Stimulated activated CD4-positive, alpha-beta T cell treated with anti-CD3 and anti-CD28 coated beads, TNF-alpha, amount 100 ng/mL, for 48 hours (primary cell): ENCODE data around the gene COL4A1.
A peak's percentile ranks its signal among the peaks of the same experiment; 100 is the strongest.
"Not testable (repeated sequence)": the region's sequence is repeated elsewhere in the genome, so short reads cannot be mapped to it uniquely, and the experiment has no call there.

ENCODE experiments used
- DNase-seq, 3 donors: peaks; one replicate each; pipeline ENCODE4 v3.0.0-alpha.2; 2020; ENCODE audit warnings: low read depth in 3 of 3

Gene COL4A1

DNA sequence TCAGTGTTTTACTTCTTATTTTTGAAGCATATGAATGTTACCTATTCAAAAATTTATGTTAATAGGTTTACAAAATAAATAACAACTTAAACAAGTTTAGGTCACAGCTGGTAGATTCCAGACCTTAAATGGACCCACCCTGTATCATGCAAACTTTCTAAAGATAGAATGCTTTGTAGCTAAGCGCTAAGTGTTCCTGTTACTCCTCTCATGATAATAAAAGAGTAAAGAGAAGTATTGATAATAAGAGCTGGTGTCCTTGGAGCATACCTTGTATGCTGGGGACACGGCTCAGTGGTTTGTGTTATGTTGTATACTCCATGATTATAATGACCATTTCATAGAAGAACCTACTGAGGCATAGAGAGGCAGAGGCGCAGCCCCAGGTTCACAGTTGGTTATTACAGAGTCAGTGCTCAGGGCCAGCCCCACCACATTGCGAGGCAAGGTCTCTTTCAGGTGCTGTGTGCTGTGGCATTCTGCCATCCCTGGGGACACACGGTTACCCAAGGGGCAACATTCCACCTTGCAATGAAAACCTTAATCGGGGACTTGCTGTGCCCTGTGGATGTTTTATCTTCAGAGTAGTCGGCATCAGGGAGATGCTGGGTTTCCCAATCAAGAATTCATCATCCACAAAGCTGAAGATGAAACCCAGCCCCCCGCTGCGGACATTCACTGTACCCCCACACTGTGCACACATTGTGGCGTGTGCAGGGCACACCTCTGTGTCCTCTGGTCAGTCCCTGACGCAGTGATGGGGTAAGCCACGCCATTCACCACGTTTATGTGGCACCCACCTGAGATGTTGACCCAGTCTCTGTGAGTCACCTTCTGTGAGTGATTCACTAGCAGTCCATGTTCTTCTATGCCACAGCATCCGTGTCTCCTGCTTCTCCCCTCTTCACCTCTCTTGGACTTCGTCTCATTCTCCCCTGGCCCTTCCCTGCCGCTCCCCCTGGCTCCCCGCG is 186.7 kb downstream of the COL4A1 start:
- DNase-seq: no peak

DNA sequence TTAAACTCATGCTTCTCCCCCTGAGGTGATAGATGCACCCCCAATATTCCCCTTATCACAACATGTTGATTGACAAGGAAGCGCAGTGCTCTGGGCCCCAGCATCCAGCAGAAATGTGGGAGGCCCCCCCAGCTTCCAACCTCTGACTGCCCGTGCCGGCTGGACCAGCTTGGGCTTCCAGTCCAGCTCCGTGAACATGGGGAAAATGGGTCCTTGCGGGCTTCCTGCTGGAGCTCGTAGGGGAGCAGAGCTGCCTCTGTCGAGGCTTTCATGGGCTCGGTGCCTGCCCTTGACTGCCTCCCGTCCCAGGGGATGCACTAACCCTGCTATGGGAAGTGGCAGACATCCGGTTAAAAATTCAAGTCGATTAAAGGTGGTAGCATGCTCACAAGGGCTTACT is 188.9 kb downstream of the COL4A1 start:
- DNase-seq: no peak

DNA sequence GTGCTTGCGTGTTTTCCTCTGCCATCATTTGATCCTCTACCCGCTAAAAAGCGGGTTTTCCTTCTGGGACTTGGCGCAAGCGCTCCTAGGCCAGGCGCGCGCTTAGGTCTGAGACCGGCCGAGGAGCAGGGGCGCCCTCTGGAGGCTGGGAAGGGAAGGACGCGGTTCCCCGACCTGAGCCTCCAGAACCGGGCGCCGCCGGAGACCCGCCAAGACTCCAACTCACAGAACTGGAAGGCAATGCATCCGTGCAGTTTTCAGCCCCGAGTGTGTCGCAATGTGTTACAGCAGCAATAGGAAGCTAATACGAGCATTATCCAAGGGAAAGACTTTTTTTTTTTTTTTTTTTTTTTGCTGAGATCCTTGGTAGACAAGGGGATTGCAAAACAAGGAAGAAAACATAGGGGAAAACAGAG is 190.9 kb downstream of the COL4A1 start:
- DNase-seq: peak in 2 of 3 donors; percentile 30 to 38

DNA sequence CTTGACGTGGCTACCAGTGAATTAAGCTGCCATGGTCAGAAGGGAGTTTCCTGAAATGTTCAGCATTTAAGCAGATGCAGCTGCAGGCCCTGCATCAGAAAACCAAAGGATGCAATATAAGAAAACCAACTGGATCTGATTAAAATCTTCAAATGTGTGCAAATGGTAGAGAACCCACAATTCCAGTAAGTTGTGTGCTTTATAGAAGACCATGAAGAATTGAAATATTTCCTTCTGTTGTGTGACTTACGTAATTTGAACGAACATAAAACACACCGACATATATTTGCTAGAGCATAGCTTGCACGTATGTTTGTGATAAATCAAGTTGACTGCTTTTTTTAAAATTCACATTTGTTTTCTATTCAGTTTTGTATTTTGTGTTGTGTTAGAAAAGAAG is 191.4 kb downstream of the COL4A1 start:
- DNase-seq: no peak

- no peak for DNase-seq
Observed at GRCh38 chr13:110114316-110114715, 192.6 kb downstream of the COL4A1 start.

DNA sequence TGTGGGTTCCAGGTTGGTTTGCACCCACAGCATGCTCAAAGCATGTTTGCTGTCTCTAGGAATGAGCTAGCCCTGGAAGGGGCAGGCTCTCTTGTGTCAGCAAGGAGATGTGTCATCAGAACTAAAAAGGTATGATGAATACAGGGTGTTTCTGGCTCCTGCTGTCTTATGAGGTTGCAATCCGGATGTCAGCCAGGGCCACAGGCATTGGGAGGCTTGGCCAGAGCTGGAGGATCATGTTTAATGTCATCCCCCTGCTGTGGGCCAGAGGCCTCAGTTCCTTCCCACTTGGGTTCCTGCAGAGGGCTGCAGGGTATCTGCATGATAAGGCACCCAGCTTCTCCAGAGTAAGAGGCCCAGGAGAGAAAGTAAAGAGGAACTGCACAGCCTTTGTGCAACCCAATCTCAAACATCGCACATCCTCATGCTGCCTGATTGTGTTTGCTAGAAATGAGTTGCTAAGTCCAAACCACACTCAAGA is 193.6 kb downstream of the COL4A1 start:
- no peak for DNase-seq

DNA sequence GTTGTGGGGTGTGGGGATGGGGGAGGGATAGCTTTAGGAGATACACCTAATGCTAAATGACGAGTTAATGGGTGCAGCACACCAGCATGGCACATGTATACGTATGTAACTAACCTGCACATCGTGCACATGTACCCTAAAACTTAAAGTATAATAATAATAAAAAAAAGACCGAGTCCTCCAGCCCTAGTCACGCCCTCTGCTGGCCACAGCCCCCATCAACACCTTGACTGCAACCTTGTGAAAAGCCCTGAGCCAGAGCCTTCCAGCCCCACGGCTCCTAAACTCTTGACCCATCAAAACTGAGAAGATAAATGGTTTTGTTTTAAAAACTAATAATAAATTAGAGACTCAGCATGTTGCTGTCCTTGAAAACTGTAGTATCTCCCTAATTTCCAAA is 194.6 kb downstream of the COL4A1 start:
- not testable (repeated sequence) for DNase-seq

DNA sequence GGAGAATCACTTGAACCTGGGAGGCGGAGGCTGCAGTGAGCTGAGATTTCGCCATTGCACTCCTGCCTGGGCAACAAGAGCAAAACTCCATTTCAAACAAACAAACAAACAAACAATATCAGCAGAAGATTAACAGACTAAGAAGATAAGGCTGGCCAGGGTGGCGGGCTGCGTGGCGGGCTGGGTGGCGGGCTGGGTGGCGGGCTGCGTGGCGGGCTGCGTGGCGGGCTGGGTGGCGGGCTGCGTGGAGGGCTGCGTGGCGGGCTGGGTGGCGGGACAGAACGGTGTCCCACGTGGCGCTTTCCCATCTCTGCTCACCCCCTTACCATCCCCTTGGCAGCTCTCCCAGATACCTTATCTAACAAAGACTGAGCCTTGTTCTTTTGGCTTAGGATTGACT is 196.2 kb downstream of the COL4A1 start:
- no peak for DNase-seq

GRCh38 chr13:110109910-110110309 is 197.0 kb downstream of the COL4A1 start:
- DNase-seq: no peak

GRCh38 chr13:110109140-110109783 is 197.7 kb downstream of the COL4A1 start:
- DNase-seq: no peak

DNA sequence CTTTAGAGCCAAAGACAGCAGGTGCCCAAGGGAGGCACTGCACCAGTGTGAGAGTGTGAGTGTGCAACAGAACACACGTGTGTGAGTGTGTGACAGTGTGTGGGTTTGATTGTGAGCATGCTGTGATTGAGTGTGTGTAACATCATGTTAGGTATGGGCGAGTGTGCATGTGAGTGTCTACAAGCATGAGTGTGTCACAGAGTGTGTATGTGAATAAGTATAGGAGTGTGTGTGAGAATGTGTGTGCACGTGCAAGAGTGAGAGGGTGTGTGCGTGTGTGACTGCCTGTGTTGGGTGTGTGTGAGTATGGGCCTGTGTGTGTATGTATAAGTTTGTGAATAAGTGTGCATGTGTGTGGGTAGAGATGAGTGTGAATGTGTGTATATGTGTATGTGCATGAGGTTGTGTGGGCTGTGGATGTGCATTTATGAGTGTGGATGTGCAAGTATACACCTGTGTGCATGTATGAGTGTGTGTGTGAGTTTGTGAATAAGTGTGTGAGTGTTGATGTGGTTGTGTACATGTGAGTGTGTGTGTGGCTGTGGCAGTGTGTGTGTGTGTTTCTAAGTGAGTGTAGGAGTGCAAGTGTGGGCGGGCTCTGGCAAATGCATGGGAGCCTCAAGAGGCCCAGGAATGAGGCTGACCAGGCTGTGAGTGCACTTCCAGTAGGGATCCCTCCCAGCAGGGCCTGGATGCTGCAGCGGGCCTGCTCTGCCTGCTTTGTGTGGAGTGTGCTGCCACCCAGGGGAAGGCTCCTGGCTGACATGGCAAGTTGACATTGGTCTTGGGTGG is 198.4 kb downstream of the COL4A1 start:
- DNase-seq: no peak

DNA sequence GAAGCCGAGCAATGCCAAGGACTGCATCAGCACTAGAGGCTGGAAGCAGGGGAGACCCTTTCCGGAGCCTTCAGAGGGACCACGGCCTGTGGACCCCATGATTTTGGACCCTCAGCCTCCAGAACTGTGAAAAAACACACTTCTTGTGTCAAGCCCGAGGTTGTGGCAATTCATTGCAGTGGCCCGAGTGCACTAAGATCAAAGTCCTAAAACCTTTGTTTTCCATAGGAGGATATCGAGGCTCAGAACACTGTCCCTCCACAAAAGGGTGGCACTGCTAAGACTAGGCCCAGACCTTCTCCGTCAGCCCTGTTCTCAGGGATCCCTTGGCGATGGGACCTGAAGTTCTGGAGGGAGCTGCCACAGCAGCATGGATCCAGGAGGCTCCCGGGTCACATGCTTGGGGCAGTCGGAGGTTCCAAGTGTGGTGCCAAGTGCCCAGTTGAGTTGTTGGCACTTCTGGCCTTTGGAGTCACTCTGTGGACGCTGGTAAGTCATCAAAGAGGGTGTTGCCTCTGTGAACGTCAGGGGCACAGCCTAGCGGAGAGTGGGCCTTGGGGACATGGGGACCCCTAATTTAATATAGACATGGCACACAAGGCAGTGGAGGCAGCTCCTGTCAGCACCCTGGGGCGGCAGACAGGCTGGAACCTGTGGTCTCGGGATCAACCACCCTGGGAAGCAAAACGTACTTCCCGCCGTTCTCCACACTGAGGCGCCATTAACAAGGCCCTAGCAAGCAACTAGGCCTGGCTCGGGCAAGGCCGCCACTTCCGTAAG is 199.2 kb downstream of the COL4A1 start:
- no peak for DNase-seq

DNA sequence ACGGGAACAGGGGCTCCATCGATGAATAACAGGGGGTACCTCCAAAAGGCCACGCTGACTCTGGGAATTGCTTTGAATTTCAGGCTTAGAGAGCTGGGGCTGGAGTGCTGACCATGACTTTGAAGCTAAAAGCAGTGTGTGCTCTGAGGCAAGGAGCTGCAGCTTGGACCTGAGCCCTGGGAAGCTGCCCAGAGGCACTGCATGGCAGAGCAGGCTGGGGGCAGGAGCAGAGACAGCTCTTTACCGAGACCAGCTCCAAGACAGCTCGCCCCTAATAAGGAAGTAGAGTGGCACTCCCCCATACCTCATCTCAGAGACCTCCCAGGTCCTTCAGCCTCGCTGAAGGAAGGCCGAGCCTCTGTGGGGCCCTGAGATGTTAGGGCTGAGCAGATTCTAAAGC is 200.2 kb downstream of the COL4A1 start:
- DNase-seq: no peak

DNA sequence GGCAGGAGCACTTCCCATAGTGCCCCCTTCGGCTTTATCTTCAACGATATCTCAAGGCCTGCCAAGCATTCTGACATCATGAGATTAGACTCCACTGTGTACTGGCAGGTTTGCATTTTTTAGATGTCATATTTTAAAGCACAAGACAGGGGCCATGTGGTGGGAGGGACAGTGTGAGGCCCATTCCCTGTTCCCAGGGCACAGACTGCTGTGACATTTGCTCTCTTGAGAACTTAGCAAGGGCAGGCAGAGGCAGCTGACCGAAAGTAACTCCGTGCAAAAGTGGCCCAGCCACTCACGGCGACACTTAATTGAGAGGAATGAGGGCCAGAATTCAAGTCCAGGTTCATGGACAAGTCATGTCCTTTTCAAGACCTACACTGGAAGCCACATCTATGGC is 201.8 kb downstream of the COL4A1 start:
- no peak for DNase-seq

DNA sequence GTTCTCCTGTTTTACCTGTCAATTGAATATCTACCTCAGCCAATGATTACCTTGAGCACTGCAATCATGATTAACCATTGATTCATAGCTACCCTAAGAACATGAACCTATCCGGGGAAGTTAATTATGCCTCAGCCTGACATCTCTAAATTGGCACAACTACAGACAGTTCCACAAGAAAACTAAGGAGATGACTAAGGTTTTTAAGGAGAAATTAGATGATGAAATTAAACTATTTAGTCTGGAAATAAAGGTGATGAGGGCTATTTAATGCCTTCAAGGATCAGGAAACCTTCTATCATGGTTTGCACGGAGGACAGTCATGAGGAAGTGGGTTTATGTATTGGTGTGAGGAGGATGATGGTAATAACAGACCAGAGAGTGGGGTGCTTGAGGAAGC is 203.4 kb downstream of the COL4A1 start:
- no peak for DNase-seq

- DNase-seq: no peak
Observed at GRCh38 chr13:110103026-110103425, 203.9 kb downstream of the COL4A1 start.

GRCh38 chr13:110102053-110102452 is 204.9 kb downstream of the COL4A1 start:
- no peak for DNase-seq

- no peak for DNase-seq
Observed at GRCh38 chr13:110099922-110100321, 207.0 kb downstream of the COL4A1 start.
